22Rv1 (cell line): ENCODE measurements around the gene ANXA4.

Experiments used
- CTCF ChIP-seq: fragments of 450-650 bp; IDR thresholded peaks from 2 replicates; pipeline ENCODE4 v1.5.1; 2017; ENCODE audit warnings: mild to moderate bottlenecking
- ZFX ChIP-seq: fragments of 450-650 bp; IDR thresholded peaks from 2 replicates; pipeline ENCODE4 v1.6.1; 2017; ENCODE audit warnings: antibody characterized with exemption, borderline replicate concordance

- TF ChIP-seq CTCF (no peak), ZFX (no peak)
Observed at GRCh38 chr2:69770193-69770702, 28.3 kb downstream of the ANXA4 start.
